Mesothelial cell of epicardium (in vitro differentiated cells): ENCODE data around the gene IGBP1. TPM values are rescaled to one million over a fixed set of nuclear protein-coding genes. Genes with fewer than 3 reads are reported as not detected.
A peak's percentile ranks its signal among the peaks of the same experiment; 100 is the strongest.
"Not testable (repeated sequence)": the region's sequence is repeated elsewhere in the genome, so short reads cannot be mapped to it uniquely, and the experiment has no call there.

Source experiments
- DNase-seq, 2 experiments: peaks; one replicate each; pipeline ENCODE4 v3.0.0; 2021; ENCODE audit warnings: low spot score in 2 of 2; ENCODE audit not compliant: unreplicated experiment in 2 of 2
- H3K27ac Mint-ChIP-seq: 2 replicates; pipeline ENCODE4 v1.8.0; 2021; ENCODE audit warnings: mixed read lengths
- H3K27me3 Mint-ChIP-seq: 2 replicates; pipeline ENCODE4 v1.8.0; 2021; ENCODE audit warnings: low read depth, mixed read lengths
- H3K36me3 Mint-ChIP-seq: 2 replicates; pipeline ENCODE4 v1.8.0; 2021; ENCODE audit warnings: mixed read lengths
- H3K4me1 Mint-ChIP-seq: 2 replicates; pipeline ENCODE4 v1.8.0; 2021; ENCODE audit warnings: mixed read lengths
- H3K4me3 Mint-ChIP-seq: 2 replicates; pipeline ENCODE4 v1.8.0; 2021; ENCODE audit warnings: mild to moderate bottlenecking, moderate library complexity, mixed read lengths
- H3K9me3 Mint-ChIP-seq: 2 replicates; pipeline ENCODE4 v1.8.0; 2021; ENCODE audit warnings: mixed read lengths
- total RNA-seq: library from RNA; stranded (reverse); gene quantifications from 3 replicates; pipeline ENCODE4 v1.2.1, GENCODE V29; 2021
- TF ChIP-seq, protein P1 (sequence below): fragments of 200-600 bp; sonication (generic); IDR thresholded peaks from one replicate; pipeline ENCODE4 v1.5.0; 2021; ENCODE audit warnings: antibody characterized with exemption; ENCODE audit not compliant: unreplicated experiment

The IGBP1 gene
- total RNA-seq, 1 donor from 2014 or later = 60.1 TPM

DNA sequence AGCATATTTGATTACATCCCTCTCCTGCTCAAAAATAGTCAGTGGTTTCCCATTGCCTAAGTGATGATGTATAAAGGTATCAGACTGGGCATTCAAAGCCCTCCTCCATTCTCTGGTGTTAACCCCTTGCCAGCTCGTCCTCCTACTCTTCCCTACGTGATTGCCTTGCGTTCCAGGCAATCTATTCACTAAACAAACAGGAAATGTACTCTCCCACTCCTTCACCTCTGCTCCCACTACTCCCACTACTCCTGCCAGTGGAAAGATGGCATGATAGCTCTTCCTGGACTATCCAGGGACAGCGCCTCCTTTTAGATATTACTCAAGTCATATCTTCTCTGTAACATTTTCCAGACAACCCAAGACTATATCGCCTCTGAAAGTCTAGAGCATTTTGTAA, 49.8 kb downstream of the IGBP1 start:
- no peak overlapping the region for H3K27ac Mint-ChIP-seq
- DNase-seq = no peak
- H3K4me1 Mint-ChIP-seq = no peaks in the 10 kb centered on the region
- H3K36me3 Mint-ChIP-seq = no peaks in the 10 kb centered on the region
- H3K27me3 Mint-ChIP-seq = peaks cover 2% of the 10 kb centered on the region
- peaks cover 22% of the 10 kb centered on the region for H3K9me3 Mint-ChIP-seq
- TF ChIP-seq, protein P1, sequence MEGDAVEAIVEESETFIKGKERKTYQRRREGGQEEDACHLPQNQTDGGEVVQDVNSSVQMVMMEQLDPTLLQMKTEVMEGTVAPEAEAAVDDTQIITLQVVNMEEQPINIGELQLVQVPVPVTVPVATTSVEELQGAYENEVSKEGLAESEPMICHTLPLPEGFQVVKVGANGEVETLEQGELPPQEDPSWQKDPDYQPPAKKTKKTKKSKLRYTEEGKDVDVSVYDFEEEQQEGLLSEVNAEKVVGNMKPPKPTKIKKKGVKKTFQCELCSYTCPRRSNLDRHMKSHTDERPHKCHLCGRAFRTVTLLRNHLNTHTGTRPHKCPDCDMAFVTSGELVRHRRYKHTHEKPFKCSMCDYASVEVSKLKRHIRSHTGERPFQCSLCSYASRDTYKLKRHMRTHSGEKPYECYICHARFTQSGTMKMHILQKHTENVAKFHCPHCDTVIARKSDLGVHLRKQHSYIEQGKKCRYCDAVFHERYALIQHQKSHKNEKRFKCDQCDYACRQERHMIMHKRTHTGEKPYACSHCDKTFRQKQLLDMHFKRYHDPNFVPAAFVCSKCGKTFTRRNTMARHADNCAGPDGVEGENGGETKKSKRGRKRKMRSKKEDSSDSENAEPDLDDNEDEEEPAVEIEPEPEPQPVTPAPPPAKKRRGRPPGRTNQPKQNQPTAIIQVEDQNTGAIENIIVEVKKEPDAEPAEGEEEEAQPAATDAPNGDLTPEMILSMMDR = no peak
- no peak overlapping the region for H3K4me3 Mint-ChIP-seq

DNA sequence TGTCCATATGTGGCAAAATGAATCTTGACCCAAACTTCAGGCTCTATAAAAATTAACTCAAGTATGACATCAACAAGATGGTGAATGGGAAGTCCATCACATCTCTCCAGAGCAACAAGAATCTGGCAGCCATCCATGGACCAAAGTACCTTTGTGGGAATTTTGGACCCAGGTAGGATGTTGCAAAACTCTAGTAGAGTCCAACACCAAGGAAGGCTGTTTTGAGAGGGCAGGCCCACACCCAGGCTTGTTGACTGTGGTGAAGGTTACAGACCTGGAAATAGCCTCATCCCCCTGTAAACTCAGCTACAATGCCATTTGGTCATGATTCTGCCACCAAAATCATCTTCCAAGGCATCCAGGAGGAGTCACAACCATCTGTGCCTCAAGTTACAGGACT, 57.0 kb downstream of the IGBP1 start:
- no peak for DNase-seq
- no peaks in the 10 kb centered on the region for H3K4me1 Mint-ChIP-seq
- no peak overlapping the region for H3K4me3 Mint-ChIP-seq
- H3K27ac Mint-ChIP-seq = no peak overlapping the region
- TF ChIP-seq, protein P1 = no peak
- no peaks in the 10 kb centered on the region for H3K36me3 Mint-ChIP-seq
- H3K9me3 Mint-ChIP-seq = peaks cover 53% of the 10 kb centered on the region
- H3K27me3 Mint-ChIP-seq = peaks cover 2% of the 10 kb centered on the region

DNA sequence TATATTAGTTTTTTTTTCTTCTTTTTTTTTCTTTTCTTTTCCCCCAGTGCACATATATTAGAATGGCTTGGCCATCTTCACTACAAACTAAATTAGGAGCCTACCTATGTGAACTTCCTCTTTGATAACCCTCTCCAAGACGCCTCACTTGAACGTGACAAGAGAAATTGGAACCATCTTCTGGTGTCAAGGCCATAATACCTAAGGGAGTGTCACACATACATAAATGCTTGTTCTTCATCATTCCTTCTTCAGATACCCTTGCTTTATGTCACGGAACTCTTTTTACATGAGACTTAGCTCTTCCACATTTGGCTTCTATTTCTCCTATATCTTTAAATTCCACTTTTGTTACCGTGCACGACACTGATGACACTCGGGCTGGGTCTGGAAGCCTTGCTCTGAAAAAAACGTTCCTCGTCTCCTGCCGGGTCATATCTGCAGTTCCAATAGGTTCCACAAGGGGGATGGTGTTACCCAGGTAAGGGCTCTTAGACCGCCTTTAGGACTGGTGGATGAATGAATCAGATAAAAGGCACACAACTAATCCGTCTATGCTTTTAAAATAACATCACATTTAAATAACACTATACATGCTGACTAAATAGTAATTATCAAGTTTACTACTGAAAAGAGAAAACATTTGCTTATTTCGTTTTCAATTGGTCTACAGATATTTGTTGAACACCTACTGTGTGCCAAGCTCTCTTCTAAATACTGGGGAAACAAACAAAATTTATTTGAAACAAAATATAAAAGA, 63.9 kb downstream of the IGBP1 start:
- TF ChIP-seq, protein P1 = peak; percentile 79
- H3K9me3 Mint-ChIP-seq = peaks cover 50% of the 10 kb centered on the region
- H3K4me3 Mint-ChIP-seq = no peak overlapping the region
- no peak overlapping the region for H3K27ac Mint-ChIP-seq
- DNase-seq = peak in 1 of 2 experiments; percentile 43
- no peaks in the 10 kb centered on the region for H3K36me3 Mint-ChIP-seq
- peaks cover 11% of the 10 kb centered on the region for H3K27me3 Mint-ChIP-seq
- no peaks in the 10 kb centered on the region for H3K4me1 Mint-ChIP-seq

DNA sequence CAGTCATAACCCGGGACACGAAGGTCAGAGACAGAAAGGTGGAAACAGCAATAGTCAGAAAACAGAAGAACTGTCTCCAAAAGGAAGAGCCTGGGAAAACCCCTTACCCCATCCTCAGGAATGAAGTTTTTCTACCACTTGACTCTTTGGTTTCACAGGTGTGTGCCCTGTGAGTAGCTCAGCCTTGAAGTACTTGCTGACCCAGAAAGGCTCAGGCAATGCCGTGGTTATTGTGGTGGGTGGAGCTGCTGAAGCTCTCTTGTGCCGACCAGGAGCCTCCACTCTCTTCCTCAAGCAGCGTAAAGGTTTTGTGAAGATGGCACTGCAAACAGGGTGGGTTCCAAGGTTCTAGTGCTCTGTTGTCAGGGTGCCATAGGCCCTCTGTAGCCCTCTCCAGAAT, 68.5 kb downstream of the IGBP1 start:
- TF ChIP-seq, protein P1 = no peak
- no peak overlapping the region for H3K4me3 Mint-ChIP-seq
- no peaks in the 10 kb centered on the region for H3K36me3 Mint-ChIP-seq
- H3K27ac Mint-ChIP-seq = no peak overlapping the region
- no peak for DNase-seq
- H3K27me3 Mint-ChIP-seq = peaks cover 31% of the 10 kb centered on the region
- peaks cover 44% of the 10 kb centered on the region for H3K9me3 Mint-ChIP-seq
- no peaks in the 10 kb centered on the region for H3K4me1 Mint-ChIP-seq

DNA sequence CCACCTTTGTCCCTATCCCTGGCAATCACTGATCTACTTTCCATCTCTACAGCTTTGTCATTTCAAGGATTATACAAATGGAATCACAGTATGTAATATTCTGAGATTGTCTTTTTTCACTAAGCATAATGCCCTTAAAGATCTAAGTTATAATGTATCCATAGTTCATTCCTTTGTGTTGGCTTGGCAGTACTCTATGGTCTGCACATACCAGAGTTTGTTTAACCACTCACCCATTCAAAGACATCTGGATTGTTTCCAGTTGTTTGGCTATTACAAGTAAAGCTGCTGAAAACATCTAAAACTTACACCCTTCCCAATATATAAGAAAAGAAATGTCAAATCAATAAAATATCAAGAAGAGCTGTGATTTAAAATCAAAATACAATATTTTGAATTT, 75.2 kb downstream of the IGBP1 start:
- DNase-seq = no peak
- no peak overlapping the region for H3K4me3 Mint-ChIP-seq
- no peaks in the 10 kb centered on the region for H3K36me3 Mint-ChIP-seq
- TF ChIP-seq, protein P1 = no peak
- H3K27ac Mint-ChIP-seq = no peak overlapping the region
- no peaks in the 10 kb centered on the region for H3K4me1 Mint-ChIP-seq
- peaks cover 16% of the 10 kb centered on the region for H3K27me3 Mint-ChIP-seq
- peaks cover 35% of the 10 kb centered on the region for H3K9me3 Mint-ChIP-seq

DNA sequence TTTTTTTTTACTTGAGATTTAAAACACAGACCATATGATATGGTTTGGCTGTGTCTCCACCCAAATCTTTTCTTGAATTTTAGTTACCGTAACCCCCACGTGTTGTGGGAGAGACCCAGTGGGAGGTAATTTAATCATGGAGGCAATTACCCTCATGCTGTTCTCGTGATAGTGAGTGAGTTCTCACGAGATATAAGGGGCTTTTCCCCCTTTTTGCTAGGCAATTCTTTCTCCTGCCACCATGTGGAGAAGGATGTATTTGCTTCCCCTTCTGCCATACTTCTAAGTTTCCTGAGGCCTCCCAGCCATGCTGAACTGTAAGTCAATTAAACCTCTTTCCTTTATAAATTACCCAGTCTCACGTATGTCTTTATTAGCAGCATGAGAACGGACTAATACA, 76.3 kb downstream of the IGBP1 start:
- not testable (repeated sequence) for H3K27me3 Mint-ChIP-seq, H3K4me1 Mint-ChIP-seq, H3K36me3 Mint-ChIP-seq, H3K4me3 Mint-ChIP-seq, H3K27ac Mint-ChIP-seq, DNase-seq
- peaks cover 32% of the 10 kb centered on the region for H3K9me3 Mint-ChIP-seq

Other genes with a start within 250 kb of the IGBP1 start
- not detected in 3 replicates for gene AWAT2, start 83.5 kb upstream of the IGBP1 start, total RNA-seq
- not detected in 3 replicates for gene OTUD6A, start 71.0 kb upstream of the IGBP1 start, total RNA-seq
- gene DGAT2L6, start 44.0 kb downstream of the IGBP1 start, total RNA-seq = not detected in 3 replicates
- gene AWAT1, start 101.2 kb downstream of the IGBP1 start, total RNA-seq = not detected in 3 replicates
- 0.94 to 1.1 TPM (median 0.97 TPM) in 3 replicates for gene P2RY4, start 126.8 kb downstream of the IGBP1 start, total RNA-seq
- gene ARR3, start 134.9 kb downstream of the IGBP1 start, total RNA-seq = not detected in 3 replicates
- not detected in 3 replicates for gene RAB41, start 148.7 kb downstream of the IGBP1 start, total RNA-seq
- gene PDZD11, start 156.5 kb downstream of the IGBP1 start, total RNA-seq = 32.1 to 34.8 TPM (median 32.5 TPM) in 3 replicates
- gene KIF4A, start 156.7 kb downstream of the IGBP1 start, total RNA-seq = 12.2 to 13.1 TPM (median 12.7 TPM) in 3 replicates